BJ (cell line): ENCODE results near the gene CYP11A1. TPM values are rescaled to one million over a fixed set of nuclear protein-coding genes. Genes with fewer than 3 reads are reported as not detected.

Experiments
- CTCF ChIA-PET: fragments of 350-600 bp; formaldehyde crosslinking; extraction: SDS; loops from one replicate; lab custom pipeline; 2021; ENCODE audit warnings: antibody characterized with exemption, inconsistent platforms; lab: Yijun Ruan, JAX
- POLR2A ChIA-PET: fragments of 300-600 bp; sonication (Branson Sonifier 250); formaldehyde crosslinking; extraction: SDS; loops from one replicate; lab custom pipeline; 2021; ENCODE audit warnings: antibody characterized with exemption; lab: Charles Lee
- DNase-seq: peaks from one replicate; pipeline ENCODE4 v3.0.0-alpha.2; 2011; ENCODE audit warnings: low read depth
- H3K27me3 ChIP-seq: 2 replicates; pipeline ENCODE4 v1.6.0; 2011; ENCODE audit warnings: low read length; ENCODE audit not compliant: control insufficient read depth, insufficient read depth
- H3K36me3 ChIP-seq: 2 replicates; pipeline ENCODE4 v1.5.1; 2011; ENCODE audit warnings: low read length; ENCODE audit not compliant: control insufficient read depth, insufficient read depth
- H3K4me3 ChIP-seq: 2 replicates; pipeline ENCODE4 v1.5.1; 2011; ENCODE audit warnings: low read depth, mild to moderate bottlenecking, control low read depth, low read length
- CTCF ChIP-seq: IDR thresholded peaks from 2 replicates; pipeline ENCODE4 v1.5.1; 2011; ENCODE audit warnings: low read depth, mild to moderate bottlenecking, control low read depth, inconsistent platforms, low read length, moderate library complexity; ENCODE audit not compliant: insufficient read depth
- polyA plus RNA-seq: library from polyadenylated mRNA; depleted of rRNA; stranded (reverse); fragments of >200 nt; gene quantifications from 2 replicates; pipeline ENCODE4 v1.2.3, GENCODE V29; 2011

Gene CYP11A1
- polyA plus RNA-seq, 1 experiment = 0.70 TPM

GRCh38 chr15:74409225-74409624 is 41.8 kb upstream of the CYP11A1 start:
- no peaks in the 10 kb centered on the region for H3K27me3 ChIP-seq
- H3K4me3 ChIP-seq = no peak overlapping the region
- peaks cover 22% of the 10 kb centered on the region for H3K36me3 ChIP-seq
- ChIA-PET POLR2A (no interaction called here), CTCF (interaction anchor here (0.7 kb wide), 1 partner anchor 13 kb away, joined by 3 read pairs; no protein-coding TSS in a partner anchor)
- no peak for DNase-seq
- no peak for TF ChIP-seq CTCF

GRCh38 chr15:74408815-74409214 is 41.4 kb upstream of the CYP11A1 start:
- TF ChIP-seq CTCF = no peak
- Histone ChIP-seq H3K36me3 (peaks cover 22% of the 10 kb centered on the region), H3K4me3 (no peak overlapping the region), H3K27me3 (no peaks in the 10 kb centered on the region)
- POLR2A ChIA-PET = no interaction called here
- DNase-seq = no peak
- CTCF ChIA-PET = interaction anchor here (0.7 to 1.2 kb wide), 2 partner anchors 12 to 13 kb away, joined by 3 to 4 read pairs; no protein-coding TSS in a partner anchor

- H3K27me3 ChIP-seq = no peaks in the 10 kb centered on the region
- no peak for TF ChIP-seq CTCF
- CTCF ChIA-PET = interaction anchor here (0.7 to 1.6 kb wide), 4 partner anchors 12 to 26 kb away, joined by 3 to 8 read pairs (median 4); no protein-coding TSS in a partner anchor
- POLR2A ChIA-PET = no interaction called here
- no peak for DNase-seq
- peaks cover 20% of the 10 kb centered on the region for H3K36me3 ChIP-seq
- H3K4me3 ChIP-seq = no peak overlapping the region
Measured at GRCh38 chr15:74408385-74408784, 40.9 kb upstream of the CYP11A1 start.

GRCh38 chr15:74406992-74407705 is 39.7 kb upstream of the CYP11A1 start:
- DNase-seq = peak; percentile 80
- no peaks in the 10 kb centered on the region for H3K27me3 ChIP-seq
- H3K4me3 ChIP-seq = no peak overlapping the region
- TF ChIP-seq CTCF = peak; percentile 33
- CTCF ChIA-PET = interaction anchor here (1.0 to 1.6 kb wide), 5 partner anchors 18 to 32 kb away, joined by 3 to 8 read pairs (median 4); no protein-coding TSS in a partner anchor
- POLR2A ChIA-PET = interaction anchor here (0.9 kb wide), 2 partner anchors 12 to 14 kb away, joined by 3 to 4 read pairs; no protein-coding TSS in a partner anchor
- H3K36me3 ChIP-seq = peaks cover 14% of the 10 kb centered on the region

- H3K27me3 ChIP-seq = no peaks in the 10 kb centered on the region
- no peak overlapping the region for H3K4me3 ChIP-seq
- ChIA-PET CTCF (interaction anchor here (1.0 to 1.6 kb wide), 4 partner anchors 18 to 33 kb away, joined by 3 to 8 read pairs (median 5); no protein-coding TSS in a partner anchor), POLR2A (no interaction called here)
- H3K36me3 ChIP-seq = peaks cover 11% of the 10 kb centered on the region
- no peak for TF ChIP-seq CTCF
- no peak for DNase-seq
Measured at GRCh38 chr15:74406517-74406916, 39.1 kb upstream of the CYP11A1 start.
